ENCODE measurements around the gene NINL.

Gene NINL

DNA sequence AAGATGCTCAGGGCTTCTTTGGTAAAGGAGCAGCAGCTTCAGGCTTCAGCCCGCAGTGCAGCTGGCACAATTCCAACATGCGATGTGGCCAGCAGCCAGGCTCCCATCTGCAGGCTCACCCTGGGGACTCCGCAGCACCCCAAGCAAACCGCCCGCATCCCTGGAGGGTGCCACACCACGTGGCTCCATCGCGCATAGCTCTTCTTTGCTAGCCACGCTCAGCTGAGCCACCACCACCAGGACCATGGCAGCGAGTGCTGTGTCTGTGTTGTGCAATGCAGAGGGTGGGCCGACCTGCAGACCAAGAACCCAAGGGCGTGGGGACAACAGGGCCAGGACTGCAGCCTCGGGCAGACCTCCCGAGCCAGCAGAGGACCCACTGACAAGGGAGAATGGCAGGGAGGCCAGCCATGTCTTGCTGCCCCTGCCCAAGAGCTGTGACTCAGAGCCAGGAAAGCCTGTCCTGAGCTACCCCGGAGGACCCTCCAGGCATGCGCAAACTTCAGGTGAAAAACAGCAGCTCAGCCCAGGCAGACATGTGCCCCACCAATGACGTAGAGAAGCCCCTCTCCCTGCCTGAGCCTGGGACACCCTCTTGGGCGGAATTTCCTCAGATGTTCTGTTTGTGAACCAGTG, 90.0 kb downstream of the NINL start:
- TF ChIP-seq REST (IDR thresholded peaks at IDR 0.05; ENCODE audit: low read depth), result no peak
- no peak for TF ChIP-seq TEAD4 (IDR thresholded peaks at IDR 0.05)
- no peak for TF ChIP-seq RAD21 (IDR thresholded peaks at IDR 0.05; ENCODE audit: low read depth)
- no peak for TF ChIP-seq FOXM1 (IDR thresholded peaks at IDR 0.05; ENCODE audit: borderline replicate concordance, low read depth)
- TF ChIP-seq CEBPB (IDR thresholded peaks at IDR 0.05), result no peak
- TF ChIP-seq EGR1 (IDR thresholded peaks at IDR 0.05), result no peak
- TF ChIP-seq YY1 (IDR thresholded peaks at IDR 0.05; ENCODE audit: low read depth), result no peak
- TF ChIP-seq MAX (IDR thresholded peaks at IDR 0.05), result no peak
- TF ChIP-seq EP300 (IDR thresholded peaks at IDR 0.05; ENCODE audit: borderline replicate concordance), result no peak
- TF ChIP-seq, protein P1, sequence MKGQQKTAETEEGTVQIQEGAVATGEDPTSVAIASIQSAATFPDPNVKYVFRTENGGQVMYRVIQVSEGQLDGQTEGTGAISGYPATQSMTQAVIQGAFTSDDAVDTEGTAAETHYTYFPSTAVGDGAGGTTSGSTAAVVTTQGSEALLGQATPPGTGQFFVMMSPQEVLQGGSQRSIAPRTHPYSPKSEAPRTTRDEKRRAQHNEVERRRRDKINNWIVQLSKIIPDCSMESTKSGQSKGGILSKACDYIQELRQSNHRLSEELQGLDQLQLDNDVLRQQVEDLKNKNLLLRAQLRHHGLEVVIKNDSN (IDR thresholded peaks at IDR 0.05), result no peak

DNA sequence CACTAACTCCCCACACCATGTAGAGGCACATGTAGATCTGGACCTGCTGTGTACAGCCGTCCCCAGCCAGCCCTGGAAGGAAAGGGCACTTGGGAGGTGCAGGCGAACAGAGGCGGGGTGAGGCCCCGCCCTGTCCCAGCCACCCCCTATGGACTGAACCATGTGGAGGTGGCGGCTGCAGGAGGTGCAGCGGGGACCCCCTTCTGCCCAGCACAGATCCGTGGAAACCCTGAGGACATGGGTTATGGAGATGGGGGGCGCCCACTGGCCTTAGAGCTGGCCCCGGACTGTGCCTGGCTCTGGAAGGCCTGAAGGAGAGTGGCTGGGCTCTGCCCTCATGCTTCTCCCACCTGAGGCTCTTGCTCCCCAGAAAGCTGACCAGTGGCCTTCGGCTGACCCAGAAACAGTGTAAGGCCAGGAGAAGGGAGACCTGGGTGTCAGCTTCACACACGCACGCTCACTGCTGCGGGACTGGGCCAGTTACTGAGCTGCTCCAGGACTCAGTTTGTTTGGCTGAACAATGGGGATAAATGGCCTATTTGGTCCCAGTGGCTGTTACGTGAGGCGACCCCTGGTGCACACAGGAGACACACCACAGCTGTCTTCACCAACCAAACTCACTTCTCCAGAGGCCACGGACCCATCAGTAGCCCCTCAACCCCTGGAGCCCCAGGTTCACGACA, 90.7 kb downstream of the NINL start:
- TF ChIP-seq YY1 (IDR thresholded peaks at IDR 0.05; ENCODE audit: low read depth) (no peak), TAF1 (IDR thresholded peaks at IDR 0.05; ENCODE audit: low read depth) (no peak), TEAD4 (IDR thresholded peaks at IDR 0.05) (no peak)
- TF ChIP-seq, protein P1 (IDR thresholded peaks at IDR 0.05), result no peak

DNA sequence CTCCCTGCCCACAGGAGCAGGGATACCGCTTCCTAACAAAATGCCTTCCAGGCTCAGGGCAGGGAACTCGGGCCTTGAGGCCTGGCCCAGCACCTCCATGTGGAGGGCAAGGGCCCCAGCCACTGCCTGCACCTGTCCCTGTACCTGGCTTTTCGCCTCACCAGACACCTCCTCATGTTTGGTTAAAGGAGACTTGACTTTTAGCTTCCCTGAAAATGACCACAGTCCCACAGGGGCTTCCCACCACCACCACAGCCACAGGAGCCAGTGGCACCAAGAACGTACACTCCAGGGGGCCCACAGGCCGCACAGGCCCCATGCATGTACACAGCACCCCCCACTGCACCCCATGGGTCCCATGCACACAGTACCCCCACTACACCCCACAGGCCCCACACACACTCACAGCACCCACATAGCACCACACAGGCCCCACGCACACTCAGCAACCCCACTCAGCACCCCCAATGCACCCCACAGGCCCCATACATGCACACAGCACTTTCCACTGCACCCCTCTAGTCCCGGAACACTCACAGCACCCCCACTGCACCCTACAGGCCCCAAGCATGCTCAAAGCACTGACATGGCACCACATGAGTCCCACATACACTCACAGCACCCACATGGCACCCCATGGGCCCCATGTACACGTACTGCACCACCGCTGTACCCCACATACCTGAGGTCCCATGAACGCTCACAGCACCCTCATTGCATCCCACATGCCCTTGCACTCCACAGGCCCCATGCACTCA, 91.4 kb downstream of the NINL start:
- TF ChIP-seq TCF12 (IDR thresholded peaks at IDR 0.05; ENCODE audit: low read depth), result no peak
- TF ChIP-seq, protein P1 (IDR thresholded peaks at IDR 0.05), result no peak
- no peak for TF ChIP-seq YY1 (IDR thresholded peaks at IDR 0.05; ENCODE audit: low read depth)
- TF ChIP-seq TAF1 (IDR thresholded peaks at IDR 0.05; ENCODE audit: low read depth), result no peak
- TF ChIP-seq EP300 (IDR thresholded peaks at IDR 0.05; ENCODE audit: borderline replicate concordance), result no peak
- TF ChIP-seq ZBTB7A (IDR thresholded peaks at IDR 0.05; ENCODE audit: low read depth), result no peak
- no peak for TF ChIP-seq RAD21 (IDR thresholded peaks at IDR 0.05; ENCODE audit: low read depth)
- TF ChIP-seq EGR1 (IDR thresholded peaks at IDR 0.05), result no peak
- TF ChIP-seq TEAD4 (IDR thresholded peaks at IDR 0.05), result no peak
- TF ChIP-seq NFIC (IDR thresholded peaks at IDR 0.05), result no peak
- no peak for TF ChIP-seq MAX (IDR thresholded peaks at IDR 0.05)
- no peak for TF ChIP-seq CREB1 (IDR thresholded peaks at IDR 0.05; ENCODE audit: low read depth)
- TF ChIP-seq FOXM1 (IDR thresholded peaks at IDR 0.05; ENCODE audit: borderline replicate concordance, low read depth), result no peak

DNA sequence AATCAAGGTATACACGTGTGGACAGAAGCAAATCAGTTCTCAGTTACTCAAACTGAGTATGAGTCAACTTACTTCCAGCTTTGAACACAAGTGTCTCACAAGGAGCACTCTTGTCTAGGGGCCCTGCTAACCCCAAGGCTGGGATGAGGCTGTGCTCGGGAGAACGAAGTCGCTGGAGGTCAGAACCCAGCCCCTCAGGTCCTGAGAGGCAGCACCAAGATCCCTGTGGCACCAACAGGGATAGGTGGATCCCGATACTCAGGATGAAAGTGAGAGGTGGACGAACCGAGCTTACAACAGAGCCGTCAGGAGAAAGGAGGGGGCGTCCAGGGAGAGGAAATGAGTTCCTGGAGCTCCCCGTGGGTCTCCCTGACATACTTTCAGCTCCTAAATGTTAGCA, 92.2 kb downstream of the NINL start:
- TF ChIP-seq CREB1 (IDR thresholded peaks at IDR 0.05; ENCODE audit: low read depth) (no peak), EP300 (IDR thresholded peaks at IDR 0.05; ENCODE audit: borderline replicate concordance) (no peak), CEBPB (IDR thresholded peaks at IDR 0.05) (no peak), TCF12 (IDR thresholded peaks at IDR 0.05; ENCODE audit: low read depth) (no peak), EGR1 (IDR thresholded peaks at IDR 0.05) (no peak), REST (IDR thresholded peaks at IDR 0.05; ENCODE audit: low read depth) (no peak)

GRCh38 chr20:25491446-25492038, 93.8 kb downstream of the NINL start:
- no peak for TF ChIP-seq EP300 (IDR thresholded peaks at IDR 0.05; ENCODE audit: borderline replicate concordance)
- no peak for TF ChIP-seq TCF12 (IDR thresholded peaks at IDR 0.05; ENCODE audit: low read depth)
- no peak for TF ChIP-seq NFIC (IDR thresholded peaks at IDR 0.05)
- no peak for TF ChIP-seq CREB1 (IDR thresholded peaks at IDR 0.05; ENCODE audit: low read depth)
- TF ChIP-seq REST (IDR thresholded peaks at IDR 0.05; ENCODE audit: low read depth), result no peak
- TF ChIP-seq CEBPB (IDR thresholded peaks at IDR 0.05), result no peak
- TF ChIP-seq TEAD4 (IDR thresholded peaks at IDR 0.05), result no peak
- TF ChIP-seq FOXM1 (IDR thresholded peaks at IDR 0.05; ENCODE audit: borderline replicate concordance, low read depth), result no peak
- TF ChIP-seq RAD21 (IDR thresholded peaks at IDR 0.05; ENCODE audit: low read depth), result no peak
- no peak for TF ChIP-seq TAF1 (IDR thresholded peaks at IDR 0.05; ENCODE audit: low read depth)
- TF ChIP-seq EGR1 (IDR thresholded peaks at IDR 0.05), result no peak
- no peak for TF ChIP-seq MAX (IDR thresholded peaks at IDR 0.05)
- no peak for TF ChIP-seq ZBTB7A (IDR thresholded peaks at IDR 0.05; ENCODE audit: low read depth)
- TF ChIP-seq, protein P1 (IDR thresholded peaks at IDR 0.05), result no peak
- no peak for TF ChIP-seq YY1 (IDR thresholded peaks at IDR 0.05; ENCODE audit: low read depth)

Data from Ishikawa (cell line).